ENCODE data around the gene TAS2R7.
A peak's percentile ranks its signal among the peaks of the same experiment; 100 is the strongest.

The TAS2R7 gene

GRCh38 chr12:10771132-10771733, 31.2 kb downstream of the TAS2R7 start:
- Histone ChIP-seq H3K27ac (no peak overlapping the region), H3K4me3 (no peak overlapping the region), H3K9me3 (ENCODE audit: low read depth, low read length) (no peaks in the 10 kb centered on the region), H3K9ac (ENCODE audit: insufficient read length) (no peak overlapping the region), H3K36me3 (ENCODE audit: insufficient read depth, low read length) (no peaks in the 10 kb centered on the region)
- TF ChIP-seq EZH2 (IDR thresholded peaks at IDR 0.05) (no peak), FOXP2 (optimal IDR thresholded peaks at IDR 0.05; ENCODE audit: control extremely low read depth, extremely low read length, insufficient read depth) (no peak), POLR2AphosphoS5 (IDR thresholded peaks at IDR 0.05; ENCODE audit: borderline replicate concordance, low read depth, low read length) (no peak)
- DNase-seq (ENCODE audit: low read depth, low spot score), result peak; percentile 39

- Histone ChIP-seq H3K27ac (no peak overlapping the region), H3K9me3 (ENCODE audit: low read depth, low read length) (no peaks in the 10 kb centered on the region), H3K9ac (ENCODE audit: insufficient read length) (no peak overlapping the region), H3K4me3 (no peak overlapping the region), H3K36me3 (ENCODE audit: insufficient read depth, low read length) (no peaks in the 10 kb centered on the region)
- TF ChIP-seq EZH2 (IDR thresholded peaks at IDR 0.05) (no peak), POLR2AphosphoS5 (IDR thresholded peaks at IDR 0.05; ENCODE audit: borderline replicate concordance, low read depth, low read length) (no peak), FOXP2 (optimal IDR thresholded peaks at IDR 0.05; ENCODE audit: control extremely low read depth, extremely low read length, insufficient read depth) (no peak)
- DNase-seq (ENCODE audit: low read depth, low spot score), result no peak
Measured at GRCh38 chr12:10759657-10760056, 42.8 kb downstream of the TAS2R7 start.

DNA sequence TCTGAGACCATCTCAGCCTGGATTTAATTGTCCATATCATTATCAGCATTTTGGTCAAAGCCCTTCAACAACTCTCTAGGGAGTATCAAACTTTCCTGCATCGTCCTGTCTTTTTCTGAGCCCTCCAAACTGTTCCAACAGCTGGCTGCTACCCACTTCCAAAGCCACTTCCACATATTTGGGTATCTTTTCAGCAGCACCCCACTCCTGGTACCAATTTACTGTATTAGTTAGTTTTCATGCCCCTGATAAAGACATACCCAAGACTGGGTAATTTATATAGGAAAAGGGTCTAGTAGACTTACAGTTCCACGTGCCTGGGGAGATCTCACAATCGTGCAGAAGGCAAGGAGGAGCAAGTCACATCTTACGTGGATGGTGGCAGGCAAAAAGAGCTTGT, 46.2 kb downstream of the TAS2R7 start:
- Histone ChIP-seq H3K27ac (no peak overlapping the region), H3K9me3 (ENCODE audit: low read depth, low read length) (no peaks in the 10 kb centered on the region), H3K9ac (ENCODE audit: insufficient read length) (no peak overlapping the region), H3K36me3 (ENCODE audit: insufficient read depth, low read length) (no peaks in the 10 kb centered on the region), H3K4me3 (no peak overlapping the region)
- no peak for TF ChIP-seq POLR2AphosphoS5 (IDR thresholded peaks at IDR 0.05; ENCODE audit: borderline replicate concordance, low read depth, low read length)
- no peak for TF ChIP-seq FOXP2 (optimal IDR thresholded peaks at IDR 0.05; ENCODE audit: control extremely low read depth, extremely low read length, insufficient read depth)
- TF ChIP-seq EZH2 (IDR thresholded peaks at IDR 0.05), result no peak
- no peak for DNase-seq (ENCODE audit: low read depth, low spot score)

GRCh38 chr12:10753059-10753458, 49.4 kb downstream of the TAS2R7 start:
- Histone ChIP-seq H3K9ac (ENCODE audit: insufficient read length) (no peak overlapping the region), H3K36me3 (ENCODE audit: insufficient read depth, low read length) (no peaks in the 10 kb centered on the region), H3K27ac (no peak overlapping the region), H3K9me3 (ENCODE audit: low read depth, low read length) (no peaks in the 10 kb centered on the region), H3K4me3 (no peak overlapping the region)
- TF ChIP-seq EZH2 (IDR thresholded peaks at IDR 0.05) (no peak), FOXP2 (optimal IDR thresholded peaks at IDR 0.05; ENCODE audit: control extremely low read depth, extremely low read length, insufficient read depth) (no peak), POLR2AphosphoS5 (IDR thresholded peaks at IDR 0.05; ENCODE audit: borderline replicate concordance, low read depth, low read length) (no peak)
- DNase-seq (ENCODE audit: low read depth, low spot score), result no peak
